Stomach smooth muscle (tissue), 2 donors: ENCODE measurements around the gene ARHGAP26.
A peak's percentile ranks its signal among the peaks of the same experiment; 100 is the strongest.

Experiments used
- H3K27ac ChIP-seq: one replicate; pipeline ENCODE4 v1.7.0; 2013; ENCODE audit warnings: mild to moderate bottlenecking, low read length, inconsistent platforms
- H3K27me3 ChIP-seq, 2 donors: one replicate each; pipeline ENCODE4 v1.7.0; 2013; ENCODE audit warnings: low read length in 2 of 2; ENCODE audit not compliant: insufficient read depth in 2 of 2, control insufficient read depth in 1 of 2
- H3K36me3 ChIP-seq, 2 donors: one replicate each; pipeline ENCODE4 v1.7.0; 2013; ENCODE audit warnings: low read length in 2 of 2; ENCODE audit not compliant: control insufficient read depth in 2 of 2, insufficient read depth in 2 of 2
- H3K4me1 ChIP-seq: one replicate; pipeline ENCODE4 v1.7.0; 2013; ENCODE audit warnings: low read length; ENCODE audit not compliant: control insufficient read depth, insufficient read depth
- H3K4me3 ChIP-seq, 2 donors: one replicate each; pipeline ENCODE4 v1.7.0; 2013; ENCODE audit warnings: low read length in 2 of 2
- H3K9ac ChIP-seq, 2 donors: one replicate each; pipeline ENCODE4 v1.7.0; 2013; ENCODE audit warnings: low read length in 2 of 2, mild to moderate bottlenecking in 1 of 2
- H3K9me3 ChIP-seq, 2 donors: one replicate each; pipeline ENCODE4 v1.7.0; 2013; ENCODE audit warnings: low read length in 2 of 2; ENCODE audit not compliant: control insufficient read depth in 2 of 2
- donor health status: healthy.
- donor health status: Pancreatic carcinoma.

The ARHGAP26 gene

GRCh38 chr5:143148771-143149170, 378.6 kb downstream of the ARHGAP26 start:
- Histone ChIP-seq H3K27ac (peak overlapping the region; percentile 20), H3K36me3 (peaks cover 0 to 10% of the 10 kb centered on the region in 2 donors), H3K9me3 (no peaks in the 10 kb centered on the region), H3K27me3 (no peaks in the 10 kb centered on the region), H3K9ac (no peak overlapping the region), H3K4me3 (no peak overlapping the region), H3K4me1 (peaks cover 19% of the 10 kb centered on the region)

GRCh38 chr5:143149759-143150158, 379.6 kb downstream of the ARHGAP26 start:
- Histone ChIP-seq H3K27ac (no peak overlapping the region), H3K36me3 (peaks cover 0 to 10% of the 10 kb centered on the region in 2 donors), H3K27me3 (no peaks in the 10 kb centered on the region), H3K4me3 (no peak overlapping the region), H3K9ac (no peak overlapping the region), H3K4me1 (peaks cover 29% of the 10 kb centered on the region), H3K9me3 (no peaks in the 10 kb centered on the region)

- Histone ChIP-seq H3K4me3 (no peak overlapping the region), H3K27ac (no peak overlapping the region), H3K27me3 (no peaks in the 10 kb centered on the region), H3K9ac (no peak overlapping the region), H3K36me3 (peaks cover 0 to 10% of the 10 kb centered on the region in 2 donors), H3K4me1 (peaks cover 41% of the 10 kb centered on the region), H3K9me3 (no peaks in the 10 kb centered on the region)
These were observed 381.0 kb downstream of the ARHGAP26 start for GRCh38 chr5:143151056-143151700.

- Histone ChIP-seq H3K27me3 (no peaks in the 10 kb centered on the region), H3K4me3 (no peak overlapping the region), H3K9me3 (no peaks in the 10 kb centered on the region), H3K4me1 (peaks cover 48% of the 10 kb centered on the region), H3K9ac (no peak overlapping the region), H3K27ac (peak overlapping the region; percentile 42), H3K36me3 (peaks cover 0 to 6% of the 10 kb centered on the region in 2 donors)
These were observed 382.3 kb downstream of the ARHGAP26 start for GRCh38 chr5:143152445-143152844.

GRCh38 chr5:143153332-143154119, 383.3 kb downstream of the ARHGAP26 start:
- H3K27ac ChIP-seq: peak overlapping the region; percentile 42
- H3K27me3 ChIP-seq: no peaks in the 10 kb centered on the region
- H3K9me3 ChIP-seq: no peaks in the 10 kb centered on the region
- peaks cover 0 to 4% of the 10 kb centered on the region in 2 donors for H3K36me3 ChIP-seq
- H3K4me1 ChIP-seq: peaks cover 45% of the 10 kb centered on the region
- peak overlapping the region; percentile 40 to 45 for H3K4me3 ChIP-seq
- no peak overlapping the region for H3K9ac ChIP-seq

GRCh38 chr5:143154510-143155370, 384.6 kb downstream of the ARHGAP26 start:
- H3K36me3 ChIP-seq: peaks cover 0 to 4% of the 10 kb centered on the region in 2 donors
- no peaks in the 10 kb centered on the region for H3K27me3 ChIP-seq
- peak overlapping the region in 1 of 2 donors; percentile 29 for H3K4me3 ChIP-seq
- no peak overlapping the region for H3K9ac ChIP-seq
- H3K4me1 ChIP-seq: peaks cover 45% of the 10 kb centered on the region
- H3K27ac ChIP-seq: peak overlapping the region; percentile 60
- no peaks in the 10 kb centered on the region for H3K9me3 ChIP-seq

- peaks cover 45% of the 10 kb centered on the region for H3K4me1 ChIP-seq
- no peak overlapping the region for H3K9ac ChIP-seq
- no peaks in the 10 kb centered on the region for H3K9me3 ChIP-seq
- H3K36me3 ChIP-seq: no peaks in the 10 kb centered on the region
- peak overlapping the region; percentile 60 for H3K27ac ChIP-seq
- H3K27me3 ChIP-seq: no peaks in the 10 kb centered on the region
- H3K4me3 ChIP-seq: peak overlapping the region in 1 of 2 donors; percentile 29
These were observed 385.3 kb downstream of the ARHGAP26 start for GRCh38 chr5:143155455-143155854.

GRCh38 chr5:143156086-143156485, 385.9 kb downstream of the ARHGAP26 start:
- peak overlapping the region in 1 of 2 donors; percentile 35 for H3K4me3 ChIP-seq
- peaks cover 45% of the 10 kb centered on the region for H3K4me1 ChIP-seq
- no peaks in the 10 kb centered on the region for H3K36me3 ChIP-seq
- H3K27me3 ChIP-seq: no peaks in the 10 kb centered on the region
- H3K9me3 ChIP-seq: no peaks in the 10 kb centered on the region
- no peak overlapping the region for H3K9ac ChIP-seq
- peak overlapping the region; percentile 46 for H3K27ac ChIP-seq

GRCh38 chr5:143156572-143156971, 386.4 kb downstream of the ARHGAP26 start:
- H3K27me3 ChIP-seq: no peaks in the 10 kb centered on the region
- peak overlapping the region in 1 of 2 donors; percentile 35 for H3K4me3 ChIP-seq
- H3K4me1 ChIP-seq: peaks cover 45% of the 10 kb centered on the region
- no peak overlapping the region for H3K9ac ChIP-seq
- no peaks in the 10 kb centered on the region for H3K36me3 ChIP-seq
- peak overlapping the region; percentile 46 for H3K27ac ChIP-seq
- H3K9me3 ChIP-seq: no peaks in the 10 kb centered on the region

- no peaks in the 10 kb centered on the region for H3K9me3 ChIP-seq
- peaks cover 28% of the 10 kb centered on the region for H3K4me1 ChIP-seq
- no peaks in the 10 kb centered on the region for H3K27me3 ChIP-seq
- no peaks in the 10 kb centered on the region for H3K36me3 ChIP-seq
- no peak overlapping the region for H3K4me3 ChIP-seq
- no peak overlapping the region for H3K9ac ChIP-seq
- no peak overlapping the region for H3K27ac ChIP-seq
These were observed 388.9 kb downstream of the ARHGAP26 start for GRCh38 chr5:143159031-143159430.
